ENCODE measurements around the gene MAL.

DNA sequence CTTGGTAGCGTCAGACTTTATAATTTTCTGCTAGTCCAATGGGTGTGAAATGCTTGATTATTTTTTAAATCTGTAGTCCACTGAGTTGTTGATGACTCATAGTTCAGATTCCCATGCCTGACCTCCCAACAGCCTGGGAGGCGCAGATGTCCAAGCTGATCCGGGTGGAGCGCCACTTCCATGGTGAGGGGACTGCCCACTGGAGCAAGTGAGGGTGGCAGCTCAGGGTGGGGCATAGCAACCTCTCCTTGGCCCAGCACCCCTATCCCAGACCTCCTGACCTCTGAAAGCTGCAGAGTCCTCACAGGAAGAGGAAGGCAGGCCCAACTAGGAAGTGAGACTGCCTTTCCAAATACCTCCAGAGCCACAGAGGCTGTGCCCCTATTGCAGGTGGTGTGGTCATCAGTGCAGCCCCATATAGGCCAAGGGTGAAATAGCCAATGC lies 4.4 kb downstream of the MAL start:
- TF ChIP-seq CTCF (IDR thresholded peaks at IDR 0.05; ENCODE audit: insufficient read depth, low read depth, low read length) = no peak
- TF ChIP-seq EZH2 (IDR thresholded peaks at IDR 0.05; ENCODE audit: insufficient read depth, low read length) = no peak
